ENCODE data around the gene FAHD1. TPM values are rescaled to one million over a fixed set of nuclear protein-coding genes. Genes with fewer than 3 reads are reported as not detected.

FAHD1 gene
- total and polyA plus RNA-seq, 9 of the 15 experiments (the other 6 are each of a cell fraction or from before 2014, with no cell fraction given), result 2.2 to 20.9 (median 10.7) TPM

GRCh38 chr16:1825381-1825863 is 1.6 kb upstream of the FAHD1 start (continued):
- TF ChIP-seq, protein P1, sequence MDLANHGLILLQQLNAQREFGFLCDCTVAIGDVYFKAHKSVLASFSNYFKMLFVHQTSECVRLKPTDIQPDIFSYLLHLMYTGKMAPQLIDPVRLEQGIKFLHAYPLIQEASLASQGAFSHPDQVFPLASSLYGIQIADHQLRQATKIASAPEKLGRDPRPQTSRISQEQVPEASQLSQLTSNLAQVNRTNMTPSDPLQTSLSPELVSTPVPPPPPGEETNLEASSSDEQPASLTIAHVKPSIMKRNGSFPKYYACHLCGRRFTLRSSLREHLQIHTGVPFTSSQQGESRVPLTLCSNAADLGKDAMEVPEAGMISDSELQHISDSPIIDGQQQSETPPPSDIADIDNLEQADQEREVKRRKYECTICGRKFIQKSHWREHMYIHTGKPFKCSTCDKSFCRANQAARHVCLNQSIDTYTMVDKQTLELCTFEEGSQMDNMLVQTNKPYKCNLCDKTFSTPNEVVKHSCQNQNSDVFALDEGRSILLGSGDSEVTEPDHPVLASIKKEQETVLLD (IDR thresholded peaks at IDR 0.05), result no peak
- TF ChIP-seq TAL1 (IDR thresholded peaks at IDR 0.05) (no peak), FOSL1 (tag; conservative IDR thresholded peaks at IDR 0.05) (no peak), RFX5 (IDR thresholded peaks at IDR 0.05; ENCODE audit: low read depth, low read length) (no peak), LEF1 (IDR thresholded peaks at IDR 0.05) (no peak), MCM2 (IDR thresholded peaks at IDR 0.05; ENCODE audit: low read depth) (no peak), POLR2G (IDR thresholded peaks at IDR 0.05; ENCODE audit: low read depth, low read length) (no peak), ZNF695 (CRISPR knock-in tag; IDR thresholded peaks at IDR 0.05) (no peak), PHB2 (IDR thresholded peaks at IDR 0.05; ENCODE audit: low read depth) (no peak)
- TF ChIP-seq, protein P2, sequence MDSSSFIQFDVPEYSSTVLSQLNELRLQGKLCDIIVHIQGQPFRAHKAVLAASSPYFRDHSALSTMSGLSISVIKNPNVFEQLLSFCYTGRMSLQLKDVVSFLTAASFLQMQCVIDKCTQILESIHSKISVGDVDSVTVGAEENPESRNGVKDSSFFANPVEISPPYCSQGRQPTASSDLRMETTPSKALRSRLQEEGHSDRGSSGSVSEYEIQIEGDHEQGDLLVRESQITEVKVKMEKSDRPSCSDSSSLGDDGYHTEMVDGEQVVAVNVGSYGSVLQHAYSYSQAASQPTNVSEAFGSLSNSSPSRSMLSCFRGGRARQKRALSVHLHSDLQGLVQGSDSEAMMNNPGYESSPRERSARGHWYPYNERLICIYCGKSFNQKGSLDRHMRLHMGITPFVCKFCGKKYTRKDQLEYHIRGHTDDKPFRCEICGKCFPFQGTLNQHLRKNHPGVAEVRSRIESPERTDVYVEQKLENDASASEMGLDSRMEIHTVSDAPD (CRISPR knock-in tag; IDR thresholded peaks at IDR 0.05), result no peak

Measured in K562 (cell line).